ENCODE measurements around the gene BCL2. TPM values are rescaled to one million over a fixed set of nuclear protein-coding genes. Genes with fewer than 3 reads are reported as not detected.

BCL2 gene
- total RNA-seq, 1 experiment from 2014 or later: 2.6 TPM

- Mint-ChIP-seq H3K36me3 (peaks cover 52% of the 10 kb centered on the region), H3K4me1 (peaks cover 21% of the 10 kb centered on the region), H3K27ac (no peak overlapping the region), H3K4me3 (no peak overlapping the region), H3K27me3 (ENCODE audit: low read depth) (no peaks in the 10 kb centered on the region), H3K9me3 (no peaks in the 10 kb centered on the region)
- ATAC-seq: no peak
- TF ChIP-seq SMAD4 (CRISPR knock-in tag; IDR thresholded peaks at IDR 0.05): no peak
- no peak for TF ChIP-seq ZNF263 (CRISPR knock-in tag; IDR thresholded peaks at IDR 0.05; ENCODE audit: low read depth)
- TF ChIP-seq ZNF512 (CRISPR knock-in tag; IDR thresholded peaks at IDR 0.05; ENCODE audit: borderline replicate concordance): no peak
- ChIA-PET CTCF (no interaction called here), POLR2A (no interaction called here)
- DNase-seq (ENCODE audit: low spot score): no peak
Observed at GRCh38 chr18:63344263-63344662, 24.7 kb upstream of the BCL2 start.

GRCh38 chr18:63342206-63342605 lies 22.6 kb upstream of the BCL2 start:
- DNase-seq (ENCODE audit: low spot score): peak; percentile 58
- no peak overlapping the region for H3K4me3 Mint-ChIP-seq

GRCh38 chr18:63339920-63340484 lies 20.4 kb upstream of the BCL2 start:
- ChIA-PET POLR2A (no interaction called here), CTCF (interaction anchor here (0.6 to 3.2 kb wide), 21 partner anchors 10 to 320 kb away, joined by 3 to 27 read pairs (median 4); partner anchors contain the start of gene BCL2)
- TF ChIP-seq AR (CRISPR knock-in tag; IDR thresholded peaks at IDR 0.05) (no peak), CTCF (IDR thresholded peaks at IDR 0.05) (peak; percentile 65)
- peak; percentile 84 for ATAC-seq
- Mint-ChIP-seq H3K27ac (peak overlapping the region; percentile 67), H3K9me3 (no peaks in the 10 kb centered on the region), H3K4me3 (peak overlapping the region; percentile 11), H3K4me1 (peaks cover 21% of the 10 kb centered on the region), H3K36me3 (peaks cover 54% of the 10 kb centered on the region), H3K27me3 (ENCODE audit: low read depth) (no peaks in the 10 kb centered on the region)
- DNase-seq (ENCODE audit: low spot score): peak; percentile 47

More at GRCh38 chr18:63342206-63342605, 22.6 kb upstream of the BCL2 start:
- Mint-ChIP-seq H3K9me3 (no peaks in the 10 kb centered on the region), H3K27ac (no peak overlapping the region), H3K27me3 (ENCODE audit: low read depth) (no peaks in the 10 kb centered on the region), H3K4me1 (peaks cover 21% of the 10 kb centered on the region), H3K36me3 (peaks cover 53% of the 10 kb centered on the region)
- ATAC-seq: peak; percentile 89
- POLR2A ChIA-PET: no interaction called here
- CTCF ChIA-PET: interaction anchor here (0.8 to 3.2 kb wide), 2 partner anchors 19 to 98 kb away, joined by 3 to 27 read pairs; no protein-coding TSS in a partner anchor
- no peak for TF ChIP-seq ZNF423 (CRISPR knock-in tag; IDR thresholded peaks at IDR 0.05)
- no peak for TF ChIP-seq FOXJ3 (CRISPR knock-in tag; IDR thresholded peaks at IDR 0.05; ENCODE audit: borderline replicate concordance)
- peak; percentile 39 for TF ChIP-seq CTCF (IDR thresholded peaks at IDR 0.05)

- no peak for DNase-seq (ENCODE audit: low spot score)
- Mint-ChIP-seq H3K27ac (no peak overlapping the region), H3K4me1 (peaks cover 21% of the 10 kb centered on the region), H3K9me3 (no peaks in the 10 kb centered on the region), H3K27me3 (ENCODE audit: low read depth) (no peaks in the 10 kb centered on the region), H3K36me3 (peaks cover 49% of the 10 kb centered on the region), H3K4me3 (no peak overlapping the region)
- TF ChIP-seq ZNF138 (CRISPR knock-in tag; conservative IDR thresholded peaks at IDR 0.05) (no peak), MLX (CRISPR knock-in tag; IDR thresholded peaks at IDR 0.05) (no peak), GABPB1 (CRISPR knock-in tag; IDR thresholded peaks at IDR 0.05) (0 out of 2 replicates have a peak, but pooled peaks have one; percentile 12), ESRRA (CRISPR knock-in tag; IDR thresholded peaks at IDR 0.05; ENCODE audit: borderline replicate concordance) (no peak), ATF2 (CRISPR knock-in tag; IDR thresholded peaks at IDR 0.05; ENCODE audit: borderline replicate concordance, low read depth) (no peak), ETV6 (CRISPR knock-in tag; IDR thresholded peaks at IDR 0.05) (no peak), SOX15 (CRISPR knock-in tag; IDR thresholded peaks at IDR 0.05) (no peak), RORB (CRISPR knock-in tag; IDR thresholded peaks at IDR 0.05) (no peak)
- ATAC-seq: no peak
- CTCF ChIA-PET: no interaction called here
- POLR2A ChIA-PET: no interaction called here
Observed at GRCh38 chr18:63336366-63337099, 17.0 kb upstream of the BCL2 start.
